ENCODE results near the gene ARL8A.

ARL8A gene

DNA sequence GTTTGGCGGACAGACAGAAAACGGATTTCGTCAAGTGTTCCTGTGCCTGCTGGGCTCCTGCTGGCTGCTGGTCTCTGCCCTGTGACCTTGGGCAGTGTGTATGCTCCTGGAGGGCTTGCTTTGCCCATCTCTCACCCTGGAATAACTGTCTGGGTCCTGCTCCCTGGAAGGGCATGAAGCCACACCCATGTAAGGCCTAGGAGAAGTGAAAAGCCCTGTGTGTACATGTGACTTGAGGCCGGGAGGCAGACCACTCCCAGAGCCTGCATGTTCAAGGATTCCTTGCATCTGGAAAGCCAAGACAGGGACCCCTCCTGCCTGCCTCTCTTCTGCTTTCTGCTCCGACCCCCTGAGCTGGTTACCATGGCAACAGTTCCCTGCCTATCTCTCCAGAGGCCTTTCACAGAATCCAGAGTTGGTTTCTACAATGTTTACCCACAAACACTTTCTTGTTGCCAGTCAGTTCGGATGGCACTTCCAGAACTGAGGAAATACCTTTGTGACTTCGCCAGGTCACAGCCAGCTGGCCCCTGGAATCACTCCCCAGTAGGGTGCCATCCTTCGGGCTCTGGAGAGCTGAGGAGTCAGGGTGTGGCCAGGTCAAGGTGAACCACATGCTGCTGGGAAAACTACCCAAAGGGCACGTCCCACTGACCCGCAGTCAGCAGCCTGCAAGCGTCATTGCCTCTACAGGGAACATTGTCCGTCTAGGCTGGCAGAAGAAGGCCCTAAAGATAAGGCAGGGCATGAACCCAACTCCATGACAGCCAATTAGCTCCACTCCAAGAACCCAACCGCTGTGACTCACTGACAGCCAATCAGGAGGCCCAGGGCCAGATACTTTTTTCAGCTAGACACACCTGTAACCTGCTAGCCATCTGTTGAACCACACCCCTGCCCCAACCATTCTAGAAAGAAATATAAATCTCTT, 36.5 kb downstream of the ARL8A start:
- DNase-seq = no peak

DNA sequence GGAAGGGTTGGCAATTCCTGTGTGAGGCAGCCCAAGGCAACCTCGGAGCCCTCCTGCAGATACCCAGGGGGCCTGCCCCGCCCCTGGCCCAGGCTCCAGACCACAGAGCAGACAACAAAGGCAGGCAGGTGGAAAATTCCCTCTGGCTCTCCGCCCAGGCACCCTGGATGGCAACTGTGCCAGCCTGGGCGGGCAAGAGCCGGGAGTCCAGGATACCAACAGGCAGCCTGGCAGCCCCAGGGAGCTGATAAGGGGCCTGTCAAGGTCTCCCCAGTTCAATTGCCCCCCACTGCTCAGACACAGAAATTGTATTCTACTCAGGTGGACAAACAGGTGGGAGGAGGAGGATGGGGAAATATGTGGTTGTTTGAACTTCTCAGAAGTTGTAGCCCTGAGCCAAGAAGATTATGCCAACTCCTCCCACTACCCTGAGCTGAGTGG, 37.2 kb downstream of the ARL8A start:
- DNase-seq = no peak

DNA sequence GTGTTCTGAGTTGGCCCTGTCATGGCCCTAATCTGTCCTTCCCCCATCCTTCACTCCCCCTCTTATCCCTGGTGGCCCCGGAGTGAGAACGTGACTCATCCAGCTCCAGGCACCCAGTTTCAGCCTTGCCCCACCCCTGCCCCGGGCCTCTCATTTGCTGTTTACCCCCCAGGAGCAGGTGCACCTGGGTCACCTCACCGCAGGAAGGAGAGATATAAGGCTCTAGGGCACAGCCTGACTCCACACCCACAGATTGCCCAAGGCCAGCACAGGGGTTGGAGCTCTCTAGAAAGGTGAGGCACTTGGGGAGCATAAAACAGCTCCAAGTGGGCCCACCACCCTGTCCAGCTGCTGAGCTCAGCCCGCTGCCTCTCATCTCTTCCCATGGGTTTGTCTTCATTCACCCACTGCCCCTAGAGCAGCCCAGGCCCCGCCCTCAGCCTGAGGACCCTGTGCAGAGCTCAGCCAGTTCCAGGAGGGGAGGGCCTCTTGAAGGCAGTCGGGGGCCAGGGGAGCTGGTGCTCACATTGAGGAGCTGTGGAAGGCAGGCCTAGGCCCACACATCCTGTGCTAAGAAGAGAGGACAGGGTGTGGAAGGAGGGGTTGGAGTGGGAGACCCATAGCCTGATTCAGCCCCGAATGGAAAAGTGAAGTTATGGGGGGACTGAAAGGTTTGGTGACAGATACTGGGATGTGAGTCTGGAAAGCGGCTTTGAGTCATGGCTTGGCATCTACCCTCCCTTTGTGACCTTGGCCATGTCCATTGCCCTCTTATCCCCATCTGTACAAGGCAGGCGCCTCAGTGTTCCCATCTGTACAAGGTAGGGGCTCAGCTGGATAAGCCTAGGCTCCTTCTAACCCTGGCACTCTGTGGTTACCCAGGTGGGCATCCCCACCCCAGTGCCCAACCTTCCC, 37.9 kb downstream of the ARL8A start:
- no peak for DNase-seq

DNA sequence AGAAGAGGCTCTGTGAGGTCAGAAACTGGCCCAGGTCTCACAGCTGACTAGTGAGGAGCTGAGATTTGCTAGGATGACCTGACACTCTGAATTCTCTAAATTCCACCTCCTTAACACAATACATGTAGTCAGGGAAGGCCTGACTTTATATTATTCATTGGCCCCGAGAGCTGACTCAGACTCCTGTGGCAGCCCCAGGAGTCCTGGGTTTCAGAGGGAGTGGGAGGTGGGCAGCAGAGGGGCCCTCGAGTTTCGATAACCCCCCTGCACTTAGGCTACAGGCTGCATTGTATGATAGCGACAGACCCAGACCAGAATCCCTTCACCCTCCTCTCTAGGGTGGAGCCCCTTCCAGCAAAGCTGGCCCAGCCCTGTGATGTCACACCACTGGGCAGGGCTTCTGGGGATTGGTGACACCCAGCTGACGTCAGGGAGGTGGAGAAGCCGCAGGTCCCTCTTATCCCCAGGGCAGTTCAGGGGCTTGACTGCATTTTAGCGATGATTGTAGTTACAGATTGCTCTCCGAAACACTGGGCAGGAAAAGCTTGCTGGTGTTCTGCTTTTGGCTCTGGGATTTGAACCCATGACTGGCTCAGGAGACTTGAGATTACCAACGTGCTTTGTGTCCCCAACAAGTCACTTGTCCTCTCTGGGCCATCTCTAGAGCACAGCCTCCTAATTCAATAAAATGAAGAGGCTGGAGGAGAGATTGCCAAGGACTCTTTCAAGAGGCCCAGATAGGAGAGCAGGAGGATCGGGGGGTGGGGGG, 38.8 kb downstream of the ARL8A start:
- DNase-seq = no peak

DNA sequence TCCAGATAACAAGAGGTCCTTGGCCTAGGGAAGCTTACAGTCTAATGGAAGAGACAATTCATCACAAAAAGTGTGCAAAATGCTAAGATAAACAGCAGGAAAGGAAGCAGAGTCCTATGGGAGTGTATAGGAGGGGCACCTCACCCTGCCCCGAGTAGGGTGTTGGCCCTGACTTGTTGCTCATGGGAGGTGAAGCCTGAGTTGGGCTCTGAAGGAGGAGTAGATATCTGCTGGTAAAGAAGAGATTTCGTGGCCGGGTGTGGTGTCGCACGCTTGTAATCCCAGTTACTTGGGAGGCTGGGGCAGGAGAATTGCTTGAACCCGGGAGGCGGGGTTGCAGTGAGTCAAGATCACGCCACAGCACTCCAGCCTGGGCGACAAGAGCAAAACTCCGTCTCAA, 40.5 kb downstream of the ARL8A start:
- no peak for DNase-seq

DNA sequence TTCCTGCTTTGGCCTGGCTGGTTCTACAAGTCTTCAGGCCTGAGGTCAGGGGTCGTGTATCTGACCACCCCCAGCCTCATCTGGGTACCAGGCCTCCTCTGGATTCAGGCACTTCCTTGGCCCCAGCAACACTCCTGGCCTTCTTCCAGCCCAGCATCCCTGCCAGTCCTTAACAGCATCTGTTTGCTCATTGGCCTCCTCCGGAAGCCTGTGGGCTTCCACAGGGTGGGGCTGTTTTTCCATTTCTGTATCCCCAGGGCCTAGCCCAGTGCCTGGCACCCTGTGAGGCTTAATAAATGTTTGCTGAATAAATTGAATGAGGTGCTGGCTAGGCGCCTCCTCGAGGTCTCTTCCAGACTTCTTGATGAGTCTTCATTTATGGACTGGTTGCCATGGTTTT, 43.4 kb downstream of the ARL8A start:
- DNase-seq = no peak

DNA sequence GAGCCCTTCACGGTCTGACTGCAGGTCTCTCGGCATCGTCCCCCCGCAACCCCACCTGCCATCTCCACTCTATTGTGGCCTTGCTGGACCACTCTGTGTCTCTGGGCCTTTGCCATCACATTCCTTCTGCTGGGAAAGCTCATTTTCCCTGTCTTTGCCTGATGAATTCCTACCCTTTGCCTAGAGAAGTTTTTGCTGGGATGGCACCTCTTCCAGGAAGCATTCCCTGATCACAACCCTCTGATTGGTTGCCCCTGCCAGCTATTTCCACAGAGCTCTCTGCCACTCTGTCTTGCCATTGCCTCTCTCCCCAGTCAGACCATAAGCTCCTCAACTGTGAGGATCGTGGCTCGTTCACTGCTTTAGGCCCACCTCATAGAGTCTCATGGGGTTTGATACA, 50.7 kb downstream of the ARL8A start:
- no peak for DNase-seq

DNA sequence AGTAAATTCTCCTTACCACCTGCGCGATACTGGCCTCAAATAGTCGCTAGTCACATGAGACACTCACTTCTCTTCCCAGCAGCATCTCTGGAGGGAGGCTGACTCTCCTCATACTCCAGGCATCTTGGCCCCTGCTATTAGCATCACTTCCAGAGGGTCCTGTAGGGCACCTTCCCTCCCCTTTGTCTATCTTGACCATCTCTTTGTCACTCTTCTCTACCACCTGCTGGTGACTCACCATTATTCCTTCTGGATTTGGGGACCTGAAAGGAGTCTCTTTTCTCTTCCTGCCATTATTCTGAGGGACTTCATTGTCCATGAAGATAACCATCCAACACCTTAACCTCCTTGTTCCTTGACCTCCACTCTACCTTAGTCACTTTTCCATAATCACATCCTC, 53.5 kb downstream of the ARL8A start:
- no peak for DNase-seq

DNA sequence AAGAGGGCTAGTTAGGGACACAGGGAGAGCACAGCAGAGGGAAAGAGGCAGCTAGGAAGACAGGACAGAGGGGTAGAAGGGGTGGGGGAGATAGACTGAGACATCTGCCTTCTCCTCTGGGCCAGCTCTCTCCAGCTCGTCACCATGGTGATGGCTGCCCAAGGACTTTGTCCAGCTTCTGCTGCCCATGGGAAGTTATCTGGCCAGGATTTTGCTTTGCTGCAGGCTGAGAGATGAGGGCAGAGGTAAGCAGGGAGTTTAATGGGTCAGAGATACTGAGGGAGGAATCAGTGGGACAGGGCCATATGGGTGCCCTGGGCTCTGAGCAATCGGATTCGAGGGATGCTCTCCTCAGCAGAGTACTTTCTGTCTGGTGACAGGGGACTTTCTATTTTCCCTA, 56.3 kb downstream of the ARL8A start:
- no peak for DNase-seq

DNA sequence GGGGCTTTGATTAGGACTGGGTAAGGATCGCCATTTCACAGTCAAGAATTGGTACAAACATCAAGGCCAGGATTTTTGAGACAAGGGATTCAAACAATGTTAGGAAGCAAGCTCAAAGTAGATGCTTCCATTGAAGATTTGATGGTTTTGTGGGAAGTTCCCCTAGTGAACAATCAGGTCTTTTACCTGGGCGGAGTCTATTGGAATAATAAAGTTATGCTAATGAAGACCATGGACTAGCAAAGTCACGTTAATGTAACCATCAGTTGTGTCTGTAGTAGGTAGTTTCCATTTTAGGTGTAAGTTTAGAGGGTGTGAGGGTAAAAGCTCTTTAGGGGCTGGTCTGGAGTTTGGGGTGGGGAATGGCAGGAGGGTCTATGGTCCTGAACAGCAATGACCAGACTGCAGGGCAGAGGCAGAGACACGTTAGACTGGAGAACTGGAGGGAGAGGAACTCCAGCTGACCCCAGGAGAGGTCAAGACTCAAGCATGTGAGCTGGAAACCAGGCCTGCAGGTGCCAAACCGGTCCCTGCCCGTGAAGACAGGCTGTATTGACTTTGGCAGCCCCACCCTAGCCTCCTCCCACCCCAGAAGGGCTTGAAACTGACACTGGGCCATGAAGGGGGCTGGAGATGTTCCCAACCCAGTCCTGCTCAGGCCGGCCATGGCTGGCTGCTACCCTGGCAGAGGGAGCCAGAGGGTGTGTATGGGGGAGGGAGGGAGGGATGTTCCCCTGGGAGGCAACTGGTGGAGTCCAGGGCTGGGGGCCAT, 57.8 kb downstream of the ARL8A start:
- no peak for DNase-seq

DNA sequence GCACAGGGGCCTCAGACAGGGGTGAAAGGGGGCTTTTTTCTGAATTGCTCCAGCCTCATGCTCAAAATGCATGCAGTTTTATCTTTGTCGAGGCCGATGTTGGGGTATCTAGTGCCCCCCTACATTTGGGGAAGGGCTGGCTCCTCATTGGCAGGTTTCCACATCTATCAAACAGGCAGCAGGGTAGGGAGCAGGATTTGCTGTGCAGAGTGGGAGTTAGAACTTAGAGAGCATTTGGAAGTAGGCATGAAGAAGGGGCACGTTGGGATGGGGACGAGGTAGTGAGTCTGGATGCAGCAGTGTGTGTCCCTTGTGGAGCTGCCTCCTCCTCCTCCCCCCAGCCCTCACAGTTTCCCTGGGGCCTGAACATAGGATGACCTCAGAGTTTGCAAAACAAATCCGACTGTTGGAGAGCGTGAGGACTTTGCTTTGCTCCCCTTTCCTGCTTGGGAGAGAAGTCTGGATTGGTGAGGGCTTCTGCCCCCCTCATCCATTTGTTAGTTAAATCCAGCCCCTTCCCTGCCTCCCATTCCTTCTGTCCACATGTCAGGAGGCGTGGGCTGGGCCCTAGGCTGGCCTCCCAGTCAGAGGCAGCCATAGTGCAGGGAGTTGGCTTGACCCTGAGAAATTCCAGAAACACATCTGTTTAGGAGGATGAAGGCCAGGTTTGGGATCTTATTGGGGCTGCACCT, 58.7 kb downstream of the ARL8A start:
- DNase-seq = no peak

DNA sequence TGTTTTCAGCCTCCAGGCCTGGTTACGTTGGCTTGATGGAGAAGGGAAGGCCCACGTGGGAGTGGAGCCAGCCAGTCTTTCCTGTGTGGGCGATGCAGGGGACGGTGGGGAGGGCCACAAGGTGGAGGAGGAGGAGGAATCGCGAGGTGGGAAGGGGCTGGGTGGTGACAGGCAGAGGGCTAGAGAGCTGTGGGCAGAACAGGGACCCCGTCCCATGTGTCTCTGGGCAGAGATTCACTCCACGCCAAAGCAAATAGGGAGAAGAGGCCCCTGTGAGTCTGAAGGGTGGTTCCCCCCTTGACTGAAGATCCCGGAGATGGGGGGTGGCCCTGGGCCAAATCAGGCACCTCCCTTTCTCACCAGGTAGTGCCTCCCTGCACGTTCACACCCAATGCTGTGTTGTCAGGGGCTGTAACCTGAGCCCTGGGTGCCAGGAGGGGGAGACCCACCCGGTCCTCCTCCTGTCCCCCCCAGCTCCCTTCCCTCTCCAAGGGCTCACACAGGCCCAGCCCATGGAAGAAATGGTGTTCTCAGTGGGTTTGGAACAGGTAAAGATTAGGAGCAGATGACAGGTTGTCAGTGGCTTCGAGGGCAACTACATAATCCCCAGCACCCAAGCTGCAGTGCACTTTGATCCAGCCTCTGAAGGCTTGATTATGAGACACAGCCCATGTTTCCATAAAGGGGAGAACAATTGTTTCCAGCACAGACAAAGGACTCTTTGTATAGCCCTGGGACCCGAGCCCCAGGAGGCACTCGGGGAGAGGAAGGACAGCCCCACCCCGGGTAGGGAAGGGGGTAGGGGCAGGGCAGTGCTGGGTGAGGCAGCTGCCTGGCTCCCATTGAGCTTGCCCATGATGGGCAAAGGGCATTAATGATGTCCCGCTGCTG, 59.5 kb downstream of the ARL8A start:
- DNase-seq = no peak
